ENCODE results near the gene BTBD16.
A peak's percentile ranks its signal among the peaks of the same experiment; 100 is the strongest.

The BTBD16 gene

GRCh38 chr10:122311716-122312115 is 40.6 kb downstream of the BTBD16 start:
- no peak for DNase-seq (ENCODE audit: low read depth)

DNA sequence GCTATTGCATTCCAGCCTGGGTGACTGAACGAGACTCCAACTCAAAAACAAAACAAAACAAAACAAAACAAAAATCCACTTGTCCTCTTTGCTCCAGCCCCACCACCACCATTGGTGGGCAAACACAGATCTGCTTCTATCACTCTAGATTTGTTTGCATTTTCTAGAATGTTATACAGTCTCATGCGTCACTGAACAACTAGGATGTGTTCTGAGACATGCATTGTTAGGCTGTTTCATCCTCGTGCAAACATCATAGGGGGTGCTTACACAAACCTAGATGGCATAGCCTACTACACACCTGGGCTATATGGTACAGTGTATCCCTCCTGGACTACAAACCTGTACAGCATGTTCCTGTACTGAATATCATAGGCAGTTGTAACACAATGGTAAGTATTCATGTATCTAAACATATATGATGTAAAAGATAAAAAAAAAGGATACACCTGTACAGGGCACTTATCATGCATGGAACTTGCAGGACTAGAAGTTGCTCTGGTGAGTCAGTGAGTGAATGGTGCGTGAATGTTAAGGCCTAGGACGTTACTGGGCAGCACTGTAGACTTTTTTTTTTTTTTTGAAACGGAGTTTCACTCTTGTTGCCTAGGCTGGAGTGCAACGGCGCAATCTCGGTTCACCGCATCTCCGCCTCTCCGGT is 45.3 kb downstream of the BTBD16 start:
- no peak for DNase-seq (ENCODE audit: low read depth)

GRCh38 chr10:122321960-122322359 is 50.9 kb downstream of the BTBD16 start:
- DNase-seq (ENCODE audit: low read depth): no peak

DNA sequence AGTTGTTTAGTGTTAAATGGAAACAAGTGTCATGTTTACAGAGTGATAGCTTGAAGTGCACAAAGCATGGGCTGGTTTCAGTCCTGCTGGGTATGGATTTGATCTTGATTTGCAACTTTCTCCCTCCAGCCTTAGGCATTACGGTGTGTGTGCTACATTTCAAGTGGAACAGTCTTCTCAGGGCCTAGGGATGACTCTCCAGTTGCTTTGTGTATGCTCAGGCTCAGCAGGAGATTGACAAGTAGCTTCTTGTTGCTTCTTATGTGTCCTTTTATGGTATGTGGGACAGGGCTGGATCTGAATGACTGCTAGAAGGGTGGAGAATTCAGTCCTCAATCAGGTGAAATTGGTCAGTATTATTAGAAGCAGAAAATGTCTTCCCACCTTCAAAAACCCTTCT is 52.1 kb downstream of the BTBD16 start:
- no peak for DNase-seq (ENCODE audit: low read depth)

GRCh38 chr10:122323941-122324675 is 53.0 kb downstream of the BTBD16 start:
- DNase-seq (ENCODE audit: low read depth): no peak

GRCh38 chr10:122325235-122325634 is 54.1 kb downstream of the BTBD16 start:
- no peak for DNase-seq (ENCODE audit: low read depth)

- DNase-seq (ENCODE audit: low read depth): no peak
Measured at GRCh38 chr10:122326385-122326784, 55.3 kb downstream of the BTBD16 start.

DNA sequence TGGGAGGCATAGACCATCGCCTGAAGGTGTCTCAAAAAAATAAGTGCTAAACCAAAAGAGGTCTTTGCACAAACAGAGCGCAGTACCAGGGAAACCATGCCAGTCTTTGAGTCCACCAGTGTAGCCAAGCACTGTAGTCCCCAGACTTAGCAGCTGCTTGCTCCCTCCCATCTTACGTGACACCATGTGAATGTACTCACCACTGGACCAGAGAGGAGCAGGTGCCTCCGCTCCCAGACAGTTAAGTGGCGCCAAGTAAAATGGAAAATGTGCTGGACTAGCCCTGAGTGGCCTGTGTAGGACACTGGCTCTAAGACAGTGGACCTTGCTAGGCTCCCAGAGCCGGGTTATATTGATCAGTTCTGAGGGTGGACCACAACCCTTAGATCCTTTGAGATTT is 55.7 kb downstream of the BTBD16 start:
- no peak for DNase-seq (ENCODE audit: low read depth)

DNA sequence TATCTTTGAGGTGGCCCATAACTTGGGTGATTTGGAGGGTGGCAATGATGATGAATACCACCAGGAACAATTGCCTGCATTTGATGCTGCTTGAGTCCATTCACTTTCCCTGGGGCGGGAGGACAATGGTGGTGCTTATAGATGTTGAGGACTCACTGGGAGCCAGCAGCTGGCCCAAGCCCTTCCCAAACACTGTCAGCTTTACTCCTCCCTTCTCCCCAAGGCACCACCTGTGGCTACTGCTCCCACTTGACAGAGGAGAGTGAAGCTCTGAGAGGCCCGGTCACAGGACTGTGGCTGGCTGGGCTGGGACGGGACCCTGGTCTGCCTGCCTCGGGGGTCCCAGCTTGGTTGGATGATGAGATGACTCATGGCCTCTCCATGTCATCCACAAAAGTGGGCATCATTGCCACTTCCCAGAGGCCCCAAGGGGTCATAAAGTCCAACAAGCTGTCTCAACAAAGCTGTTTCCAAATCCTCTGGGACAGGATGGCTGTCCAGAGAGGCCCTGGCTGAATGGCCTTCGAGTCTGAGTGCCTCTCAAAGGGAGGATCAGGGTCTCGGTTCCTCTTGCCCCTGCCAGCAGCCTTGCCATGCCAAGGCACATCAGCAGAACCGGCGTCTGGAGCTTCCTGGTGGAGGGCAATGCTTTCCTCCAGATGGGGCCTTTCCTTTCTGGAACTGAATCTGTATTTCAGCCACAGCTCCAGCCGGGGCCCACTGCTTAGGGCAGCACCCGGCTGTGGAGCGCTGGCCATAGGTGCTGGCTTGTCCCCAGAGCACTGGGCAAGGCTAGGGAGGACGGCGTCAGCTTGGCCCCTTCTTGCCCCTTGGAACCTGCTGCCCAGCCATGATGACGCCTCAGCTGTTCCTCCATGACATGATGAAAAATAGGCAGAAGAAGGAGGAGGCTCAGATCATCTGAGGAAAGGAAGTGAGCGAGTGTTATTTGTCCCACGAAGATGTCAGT is 56.4 kb downstream of the BTBD16 start:
- no peak for DNase-seq (ENCODE audit: low read depth)

- DNase-seq (ENCODE audit: low read depth): no peak
Measured at GRCh38 chr10:122328676-122329075, 57.6 kb downstream of the BTBD16 start.

DNA sequence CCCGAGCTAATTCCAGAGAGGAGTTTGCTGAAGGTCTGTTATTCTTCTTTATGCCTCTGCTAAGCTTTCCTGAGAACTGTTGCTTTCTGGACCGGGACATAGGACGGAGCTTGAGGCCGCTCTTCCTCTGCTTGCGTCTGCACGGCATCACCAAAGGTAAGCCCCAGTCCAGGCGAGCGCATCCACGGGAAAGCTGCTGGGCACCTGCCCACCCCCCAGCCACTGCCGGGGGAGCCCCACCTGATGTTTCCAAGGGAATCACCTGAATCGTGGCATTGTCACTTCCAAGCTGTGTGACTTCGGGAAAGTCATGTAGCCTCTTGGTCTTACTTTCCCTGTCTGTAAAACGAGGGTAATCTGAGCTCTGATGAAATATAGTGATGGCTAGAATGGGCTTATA is 58.3 kb downstream of the BTBD16 start:
- no peak for DNase-seq (ENCODE audit: low read depth)

DNA sequence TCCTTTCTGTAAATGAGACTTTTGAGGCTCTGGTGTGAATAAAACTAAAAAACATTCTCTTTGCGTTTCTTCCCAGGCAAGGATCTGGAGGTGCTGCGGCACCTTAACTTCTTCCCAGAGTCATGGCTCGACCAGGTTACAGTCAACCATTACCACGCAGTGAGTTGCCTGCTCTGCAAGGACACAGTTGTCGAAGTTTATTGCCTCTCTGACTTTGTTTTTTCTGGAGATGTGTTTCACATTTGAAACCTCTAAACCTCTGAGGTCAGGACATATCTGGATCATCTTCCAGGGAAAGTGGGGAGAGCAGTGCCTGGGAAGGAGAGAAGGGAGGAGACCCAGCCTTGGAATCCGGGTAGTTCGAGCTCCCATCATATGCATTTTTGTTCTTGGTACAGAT is 60.0 kb downstream of the BTBD16 start:
- no peak for DNase-seq (ENCODE audit: low read depth)

DNA sequence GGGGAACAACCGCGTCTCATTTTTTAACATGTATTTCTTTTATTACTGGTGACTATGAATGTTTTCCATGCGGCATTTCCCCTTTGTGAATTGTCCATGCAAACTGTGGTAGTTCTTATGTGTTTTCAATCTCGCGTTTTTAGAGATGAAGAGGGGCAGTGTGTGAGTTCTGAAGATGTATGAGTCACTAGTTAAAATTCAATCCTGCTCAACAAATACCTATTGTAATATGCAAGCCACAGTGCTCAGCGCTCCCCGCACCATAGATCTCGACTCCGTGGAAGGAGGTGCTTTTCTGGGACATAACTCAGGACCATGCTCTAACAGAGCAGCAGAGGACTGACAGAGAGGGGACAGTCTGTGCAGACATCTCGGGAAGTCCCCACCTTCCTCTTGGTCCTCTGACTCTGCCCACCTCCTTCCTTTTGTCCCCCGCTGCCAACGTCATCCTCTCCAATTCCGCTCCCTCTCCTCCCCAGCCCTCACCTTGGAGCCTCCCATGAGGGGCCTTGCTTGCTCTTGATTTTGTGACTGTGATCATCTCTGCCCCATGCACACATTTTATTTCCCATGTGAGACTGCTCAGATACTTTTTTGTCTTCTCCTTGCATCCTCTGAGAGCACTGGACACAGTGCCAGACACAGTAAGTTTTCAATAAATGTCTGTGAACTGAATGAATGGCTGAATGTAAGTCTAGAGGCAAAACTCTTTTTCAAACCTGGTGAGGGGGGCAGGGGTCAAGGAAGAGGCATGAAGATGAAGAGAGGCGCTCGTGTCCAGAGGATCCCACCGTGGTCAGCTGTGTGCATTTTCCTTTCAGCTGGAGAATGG is 60.7 kb downstream of the BTBD16 start:
- DNase-seq (ENCODE audit: low read depth): no peak

GRCh38 chr10:122333037-122333436 is 61.9 kb downstream of the BTBD16 start:
- no peak for DNase-seq (ENCODE audit: low read depth)

GRCh38 chr10:122336332-122336731 is 65.2 kb downstream of the BTBD16 start:
- no peak for DNase-seq (ENCODE audit: low read depth)

DNA sequence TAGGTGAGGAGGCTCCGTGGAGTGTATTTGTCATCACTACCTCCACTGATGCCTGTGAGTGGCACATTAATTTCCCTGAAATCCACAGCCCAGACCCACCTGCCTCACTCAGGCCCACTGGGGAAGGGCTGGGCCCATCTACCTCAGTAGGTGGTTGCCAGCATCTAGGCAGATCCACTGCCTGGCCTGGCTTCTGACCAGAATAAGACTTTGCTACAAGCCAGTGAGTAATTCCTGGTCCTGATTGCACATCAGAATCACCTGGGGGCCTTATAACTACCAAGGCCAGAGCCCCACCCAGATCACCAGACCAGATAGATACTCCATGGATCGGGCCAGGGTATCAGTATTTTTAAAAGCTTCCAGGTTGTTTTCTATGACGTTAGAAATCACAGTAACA is 65.9 kb downstream of the BTBD16 start:
- no peak for DNase-seq (ENCODE audit: low read depth)

- DNase-seq (ENCODE audit: low read depth): no peak
Measured at GRCh38 chr10:122338609-122339441, 67.7 kb downstream of the BTBD16 start.

DNA sequence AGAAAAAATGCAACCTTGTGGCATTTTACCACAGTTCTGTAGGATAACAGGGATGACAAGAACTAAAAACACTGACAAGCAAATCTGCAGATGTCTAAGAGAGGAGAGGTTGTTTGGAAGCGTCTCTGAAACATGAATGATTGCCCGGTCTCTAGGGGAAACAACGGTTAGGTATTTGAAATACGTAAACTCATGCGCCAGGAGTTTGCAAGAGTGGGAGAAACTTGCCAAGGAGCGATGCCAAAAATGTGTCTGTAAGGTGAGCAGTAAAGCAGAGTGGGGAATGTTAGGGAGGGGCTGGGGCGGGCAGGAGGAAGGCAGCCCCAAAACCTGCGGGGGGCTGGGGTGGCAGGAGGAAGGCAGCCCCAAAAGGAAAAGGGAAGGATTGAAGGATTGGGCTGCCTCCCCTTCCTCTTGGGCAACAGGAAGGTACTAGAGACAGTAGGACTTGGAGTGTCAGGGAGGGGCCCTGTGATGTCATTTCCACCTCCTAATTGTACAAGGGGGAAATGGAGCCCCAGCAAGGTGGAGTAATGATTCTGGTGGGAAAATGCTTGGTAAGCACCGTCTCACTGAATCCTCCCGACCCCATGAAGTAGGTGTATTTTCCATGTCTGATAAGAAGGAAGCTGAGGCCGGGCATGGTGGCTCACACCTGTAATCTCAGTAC is 70.2 kb downstream of the BTBD16 start:
- DNase-seq (ENCODE audit: low read depth): no peak

DNA sequence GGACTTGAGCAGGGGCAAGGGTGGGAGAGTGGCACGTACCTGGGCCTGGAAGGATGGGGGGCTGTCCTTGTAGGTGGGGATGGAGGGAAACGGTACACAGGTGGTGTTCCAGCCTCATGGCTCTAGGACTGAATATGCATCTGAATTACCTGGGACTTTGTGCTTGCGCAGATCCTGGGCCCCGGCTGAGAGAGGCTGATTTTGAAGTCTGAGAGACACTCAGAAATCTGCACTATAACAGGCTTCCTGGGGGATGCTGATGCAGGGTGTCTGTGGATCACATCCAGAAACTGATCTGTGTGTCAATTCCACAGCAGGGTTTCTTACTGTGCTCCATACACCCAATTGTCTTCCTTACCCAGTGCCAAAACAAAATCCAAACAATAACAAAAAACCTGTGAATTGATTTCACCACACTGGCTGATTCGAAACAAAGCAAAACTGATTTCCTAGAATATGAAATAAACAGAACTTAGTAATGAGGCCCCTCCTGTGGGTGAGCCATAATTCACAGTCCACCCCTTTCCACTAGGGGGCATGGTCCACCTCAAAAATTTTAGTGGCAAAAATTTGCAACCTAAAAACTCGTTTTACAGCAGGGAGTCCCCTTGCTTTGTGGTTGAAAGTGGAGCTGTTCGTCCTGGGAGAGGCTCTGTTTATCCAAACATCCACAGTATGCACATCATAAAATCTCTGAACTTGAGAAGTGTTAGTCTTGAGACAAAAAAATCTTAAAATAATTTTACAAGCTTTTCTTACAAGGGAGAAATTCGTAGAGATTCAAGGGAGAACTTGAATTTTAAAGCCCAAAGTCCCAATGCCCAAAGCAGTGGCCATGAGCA is 71.4 kb downstream of the BTBD16 start:
- DNase-seq (ENCODE audit: low read depth): peak; percentile 42
